Measurements from ENCODE around the gene CCL4. TPM values are rescaled to one million over a fixed set of nuclear protein-coding genes. Genes with fewer than 3 reads are reported as not detected.
"Not testable (repeated sequence)": the region's sequence is repeated elsewhere in the genome, so short reads cannot be mapped to it uniquely, and the experiment has no call there.

CCL4 gene
- total RNA-seq, 4 donors from 2014 or later = 1.1 to 1.5 TPM; not detected in 2

DNA sequence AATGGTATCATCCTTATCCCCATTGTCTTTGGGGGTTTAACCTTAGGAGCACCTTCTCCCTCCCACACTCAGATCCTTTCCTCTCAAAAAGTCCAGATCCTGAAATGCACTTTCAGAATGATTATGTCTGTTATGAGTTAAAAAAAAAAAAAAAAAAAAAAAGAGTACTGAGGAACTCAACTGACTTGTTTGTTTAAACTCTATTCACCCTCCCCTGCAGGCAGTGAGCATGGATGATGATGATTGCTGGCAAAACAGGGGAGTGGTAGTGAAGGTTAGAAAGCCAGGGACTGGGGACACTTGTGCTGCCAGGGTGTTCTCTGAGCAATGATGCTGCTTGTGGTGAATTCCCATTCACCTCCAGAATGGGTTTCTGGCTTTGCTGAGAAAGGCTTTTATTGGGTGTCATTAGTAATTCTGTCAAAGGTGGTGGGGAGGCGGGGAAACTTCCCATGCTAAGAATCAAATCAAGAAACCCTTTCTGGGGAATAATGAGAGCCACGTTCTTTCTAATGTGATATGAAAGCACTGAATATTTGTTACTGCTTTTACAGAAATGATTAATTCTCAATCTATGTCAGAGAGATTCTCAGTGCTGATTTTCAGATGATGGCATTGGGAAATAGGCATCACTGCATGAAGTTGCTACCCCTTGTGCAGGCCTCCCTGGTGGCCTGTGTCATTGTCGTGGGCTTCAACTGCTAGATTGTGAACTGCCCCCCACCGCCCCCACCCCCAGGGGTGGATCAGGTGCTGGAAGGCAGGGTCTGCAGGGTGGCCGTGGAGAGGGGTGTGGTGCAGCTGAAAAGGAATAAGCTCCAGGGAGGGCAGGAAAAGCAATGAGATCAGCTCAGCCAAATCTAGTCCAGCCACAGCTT, 14.1 kb downstream of the CCL4 start:
- Histone ChIP-seq H3K27me3 (no peaks in the 10 kb centered on the region), H3K4me1 (no peaks in the 10 kb centered on the region), H3K27ac (no peak overlapping the region), H3K4me3 (no peak overlapping the region), H3K36me3 (no peaks in the 10 kb centered on the region), H3K9me3 (no peaks in the 10 kb centered on the region)
- DNase-seq = no peak
- no peak for TF ChIP-seq CTCF (IDR thresholded peaks at IDR 0.05)
- no peak for TF ChIP-seq POLR2A (IDR thresholded peaks at IDR 0.05)

DNA sequence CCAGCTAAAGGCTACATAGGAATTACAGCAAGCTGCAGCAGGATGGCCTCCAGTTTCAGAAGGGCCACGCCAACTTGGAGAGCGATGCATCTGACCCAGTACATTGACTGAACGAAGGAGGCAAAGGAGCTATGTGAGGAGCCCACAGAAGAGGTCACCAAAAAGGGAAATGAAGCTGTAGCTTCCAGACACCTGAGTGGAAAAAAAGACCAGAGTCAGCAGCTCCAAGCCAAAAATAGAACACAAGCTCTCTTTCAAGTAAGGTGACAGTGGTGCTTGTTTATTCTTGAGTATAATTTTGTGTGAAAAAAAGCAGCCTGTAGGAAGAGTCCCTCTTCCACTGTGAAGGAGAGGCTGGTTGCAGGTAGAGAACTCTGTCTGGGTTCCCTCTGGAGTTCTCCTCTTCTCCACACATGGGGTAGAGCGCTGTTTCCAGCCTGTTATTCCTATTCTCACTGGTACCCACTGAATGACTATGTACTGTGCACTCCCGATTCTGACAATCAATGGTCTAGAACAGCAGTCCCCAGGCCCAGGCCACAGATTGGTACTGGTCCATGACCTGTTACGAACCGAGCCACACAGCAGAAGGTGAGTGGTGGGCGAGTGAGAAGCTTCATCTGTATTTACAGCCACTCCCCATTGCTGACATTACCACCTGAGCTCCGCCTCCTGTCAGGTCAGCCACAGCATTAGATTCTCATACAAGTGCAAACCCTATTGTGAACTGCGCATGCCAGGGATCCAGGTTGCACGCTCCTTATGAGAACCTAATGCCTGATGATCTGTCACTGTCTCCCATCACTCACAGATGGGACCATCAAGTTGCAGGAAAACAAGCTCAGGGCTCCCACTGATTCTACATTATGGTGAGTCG, 15.1 kb downstream of the CCL4 start:
- DNase-seq = no peak
- Histone ChIP-seq H3K27me3 (no peaks in the 10 kb centered on the region), H3K4me1 (no peaks in the 10 kb centered on the region), H3K27ac (no peak overlapping the region), H3K4me3 (no peak overlapping the region), H3K36me3 (no peaks in the 10 kb centered on the region), H3K9me3 (no peaks in the 10 kb centered on the region)
- no peak for TF ChIP-seq CTCF (IDR thresholded peaks at IDR 0.05)
- TF ChIP-seq POLR2A (IDR thresholded peaks at IDR 0.05) = no peak

DNA sequence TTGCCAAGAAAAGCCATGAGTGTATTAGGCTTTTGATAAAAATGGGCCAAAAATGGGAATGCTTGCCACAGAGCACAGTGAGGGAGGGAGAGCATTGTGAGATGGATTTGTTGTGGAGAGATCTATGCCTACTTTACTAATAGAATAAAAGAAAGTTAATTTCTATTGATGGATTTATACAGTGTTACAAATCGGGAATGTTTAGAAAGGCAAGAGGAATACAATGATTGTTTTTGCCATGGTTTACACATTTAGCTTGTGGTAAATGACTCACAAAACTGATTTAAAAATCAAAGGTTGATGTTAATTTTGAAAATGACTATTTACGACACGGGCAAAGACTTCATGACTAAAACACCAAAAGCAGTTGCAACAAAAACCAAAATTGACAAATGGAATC, 16.6 kb downstream of the CCL4 start:
- Histone ChIP-seq H3K36me3 (no peaks in the 10 kb centered on the region), H3K4me1 (no peaks in the 10 kb centered on the region), H3K9me3 (peaks cover 0 to 5% (median 2%) of the 10 kb centered on the region in 4 donors), H3K4me3 (no peak overlapping the region), H3K27me3 (no peaks in the 10 kb centered on the region), H3K27ac (no peak overlapping the region)
- no peak for DNase-seq
- TF ChIP-seq CTCF (IDR thresholded peaks at IDR 0.05) = no peak
- TF ChIP-seq POLR2A (IDR thresholded peaks at IDR 0.05) = no peak

- H3K36me3 ChIP-seq, H3K4me3 ChIP-seq, H3K27me3 ChIP-seq, H3K4me1 ChIP-seq, H3K27ac ChIP-seq, DNase-seq: not testable (repeated sequence)
- peaks cover 0 to 14% (median 7%) of the 10 kb centered on the region in 4 donors for H3K9me3 ChIP-seq
Measured at GRCh38 chr17:36121099-36121498, 17.5 kb downstream of the CCL4 start.

- no peak overlapping the region for H3K27ac ChIP-seq
- no peaks in the 10 kb centered on the region for H3K27me3 ChIP-seq
- H3K36me3 ChIP-seq = no peaks in the 10 kb centered on the region
- H3K9me3 ChIP-seq = peaks cover 0 to 20% (median 8%) of the 10 kb centered on the region in 4 donors
- peaks cover 0 to 21% (median 9%) of the 10 kb centered on the region in 4 donors for H3K4me1 ChIP-seq
- no peak overlapping the region for H3K4me3 ChIP-seq
- DNase-seq = no peak
- TF ChIP-seq CTCF (IDR thresholded peaks at IDR 0.05) (no peak), POLR2A (IDR thresholded peaks at IDR 0.05) (no peak)
Measured at GRCh38 chr17:36123431-36123830, 19.8 kb downstream of the CCL4 start.
